Stimulated activated CD8-positive, alpha-beta memory T cell treated with anti-CD3 and anti-CD28 coated beads, Interleukin-15, amount 100 ng/mL, for 24 hours (primary cell): Measurements from ENCODE around the gene ANKRD30BL.
"Not testable (repeated sequence)": the region's sequence is repeated elsewhere in the genome, so short reads cannot be mapped to it uniquely, and the experiment has no call there.

ENCODE experiments used
- DNase-seq: peaks from one replicate; pipeline ENCODE4 v3.0.0-alpha.2; 2020; ENCODE audit warnings: low read depth

ANKRD30BL gene, protein sequence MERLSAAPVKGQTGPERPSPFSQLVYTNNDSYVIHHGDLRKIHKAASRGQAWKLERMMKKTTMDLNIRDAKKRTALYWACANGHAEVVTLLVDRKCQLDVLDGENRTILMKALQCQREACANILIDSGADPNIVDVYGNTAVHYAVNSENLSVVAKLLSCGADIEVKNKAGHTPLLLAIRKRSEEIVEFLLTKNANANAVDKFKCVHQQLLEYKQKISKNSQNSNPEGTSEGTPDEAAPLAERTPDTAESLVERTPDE

DNA sequence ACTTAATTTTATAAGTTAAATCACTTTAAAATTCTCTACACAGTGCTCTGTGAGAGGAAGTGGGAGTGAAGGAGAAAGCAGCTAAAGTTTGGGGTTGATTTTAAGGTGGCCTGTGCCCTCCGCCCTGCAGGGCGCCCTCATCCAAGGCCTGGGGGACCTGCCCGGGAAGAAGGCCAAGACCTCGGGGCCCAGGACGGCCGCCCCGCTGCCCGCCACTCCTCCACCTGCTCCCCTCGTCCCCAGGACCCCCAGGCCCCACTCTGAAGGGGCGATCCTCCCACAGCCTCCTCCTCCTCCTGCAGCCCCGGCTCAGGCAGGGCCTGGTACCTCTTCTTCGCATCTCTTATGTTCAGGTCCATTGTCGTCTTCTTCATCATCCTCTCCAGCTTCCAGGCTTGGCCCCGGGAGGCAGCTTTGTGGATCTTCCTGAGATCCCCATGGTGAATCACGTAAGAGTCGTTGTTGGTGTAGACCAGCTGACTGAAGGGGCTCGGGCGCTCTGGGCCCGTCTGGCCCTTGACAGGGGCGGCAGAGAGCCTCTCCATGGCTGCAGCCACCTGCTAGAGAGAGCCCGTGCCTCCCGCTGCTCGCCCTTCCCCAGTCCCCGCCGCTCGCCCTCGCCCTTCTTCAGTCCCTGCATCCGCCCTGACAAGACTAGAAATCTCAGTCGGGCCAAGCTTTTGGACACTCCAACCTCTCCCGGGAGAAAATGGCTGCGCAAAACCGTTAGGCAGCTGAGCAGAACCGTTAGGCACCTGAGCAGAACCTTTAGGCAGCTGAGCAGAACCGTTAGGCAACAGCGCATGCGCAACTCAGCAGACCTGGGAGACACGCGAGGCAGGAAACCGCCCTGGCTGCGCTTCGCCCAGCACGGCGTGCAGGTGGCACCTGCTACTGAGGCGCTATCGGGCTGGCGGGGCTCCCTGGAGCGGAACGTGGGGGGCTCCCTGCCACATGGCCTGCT, at the start of gene ANKRD30BL:
Gene ANKRD30BL (minus strand): TSS at position 792 of the 964 bp plus-strand sequence. CDS start 247 bp downstream, at position 545.
- not testable (repeated sequence) for DNase-seq

- DNase-seq: not testable (repeated sequence)
Measured at GRCh38 chr2:132202866-132203265, 41.1 kb upstream of the ANKRD30BL start.

GRCh38 chr2:132192854-132193253, 31.1 kb upstream of the ANKRD30BL start:
- not testable (repeated sequence) for DNase-seq

- not testable (repeated sequence) for DNase-seq
Measured at GRCh38 chr2:132167100-132167499, 5.3 kb upstream of the ANKRD30BL start.

- not testable (repeated sequence) for DNase-seq
Measured at GRCh38 chr2:132162125-132162660, 441 bp upstream of the ANKRD30BL start.

GRCh38 chr2:132146774-132147173, 15.0 kb downstream of the ANKRD30BL start:
- DNase-seq: not testable (repeated sequence)
